ENCODE data around the gene KIF9.

- TF ChIP-seq CTCF (conservative IDR thresholded peaks at IDR 0.05; ENCODE audit: low read length): no peak
- TF ChIP-seq EZH2phosphoT487 (IDR thresholded peaks at IDR 0.05; ENCODE audit: borderline replicate concordance): no peak
Measured at GRCh38 chr3:47314056-47314764, 31.6 kb upstream of the KIF9 start.
